A549 (cell line): ENCODE measurements around the gene CASP7. TPM values are rescaled to one million over a fixed set of nuclear protein-coding genes. Genes with fewer than 3 reads are reported as not detected.

Source experiments
- ATAC-seq, 2 experiments: fragments of 200-7000 bp in 1 of 2; fragments of >200 bp in 1 of 2; cut with Nextera tagmentation in 1 of 2; cut with Tn5 transposase in 1 of 2; 3 replicates each; pipeline versions ENCODE4 v1.8.0 to v1.9.1; 2018 to 2020; ENCODE audit warnings: mild to moderate bottlenecking in 1 of 2, moderate library complexity in 1 of 2
- CTCF ChIA-PET: fragments of 300-600 bp; sonication (Branson Sonifier 250); formaldehyde crosslinking; extraction: SDS; loops from one replicate; lab custom pipeline; 2021; ENCODE audit warnings: antibody characterized with exemption, inconsistent platforms; lab: Yijun Ruan, JAX
- POLR2A ChIA-PET: fragments of 350-600 bp; formaldehyde crosslinking; extraction: SDS; loops from one replicate; lab custom pipeline; 2021; ENCODE audit warnings: antibody characterized with exemption, inconsistent platforms; lab: Yijun Ruan, JAX
- DNase-seq, 2 experiments: peaks; one replicate each; pipeline versions ENCODE4 v3.0.0 to v3.0.0-alpha.2; 2011 to 2016; ENCODE audit warnings: low read depth in 1 of 2, low spot score in 1 of 2
- FAIRE-seq: peaks from 2 replicates; lab custom pipeline; 2011; peaks lifted over from hg19 to GRCh38; lab: Jason Lieb, UNC
- H3K27ac ChIP-seq, 2 experiments: fragments of >200 bp; sonication (Bioruptor Twin); formaldehyde crosslinking; 3 replicates each; pipeline ENCODE4 v1.5.1; 2016 to 2017
- H3K4me1 ChIP-seq: fragments of >200 bp; sonication (Bioruptor Twin); formaldehyde crosslinking; 3 replicates; pipeline ENCODE4 v1.6.1; 2016
- H3K4me2 ChIP-seq: fragments of >200 bp; sonication (Bioruptor Twin); formaldehyde crosslinking; 3 replicates; pipeline ENCODE4 v1.6.1; 2016
- H3K4me3 ChIP-seq: fragments of >200 bp; sonication (Bioruptor Twin); formaldehyde crosslinking; 3 replicates; pipeline ENCODE4 v1.5.1; 2016
- H3K9me3 ChIP-seq: fragments of >200 bp; sonication (Bioruptor Twin); formaldehyde crosslinking; 3 replicates; pipeline ENCODE4 v1.6.1; 2016
- CBX2 ChIP-seq: fragments of 200-600 bp; sonication (generic); IDR thresholded peaks from 2 replicates; pipeline ENCODE4 v1.6.1; 2016; ENCODE audit warnings: low read depth, mild to moderate bottlenecking, borderline replicate concordance
- CHD2 ChIP-seq: fragments of 150-350 bp; IDR thresholded peaks from 2 replicates; pipeline ENCODE4 v1.6.1; 2014; ENCODE audit warnings: low read length; ENCODE audit not compliant: partially characterized antibody
- CTCF ChIP-seq: fragments of >200 bp; sonication (Bioruptor Twin); formaldehyde crosslinking; IDR thresholded peaks from 3 replicates; pipeline ENCODE4 v1.5.1; 2016
- E2F6 ChIP-seq: IDR thresholded peaks from 2 replicates; pipeline ENCODE4 v1.6.1; 2012; ENCODE audit warnings: low read depth, borderline replicate concordance
- EHF ChIP-seq: fragments of 250-450 bp; sonication (Bioruptor Pico); IDR thresholded peaks from 2 replicates; pipeline ENCODE4 v1.5.0; 2020; ENCODE audit warnings: mild to moderate bottlenecking
- EHMT2 ChIP-seq: fragments of 200-600 bp; sonication (generic); IDR thresholded peaks from 2 replicates; pipeline ENCODE4 v1.6.1; 2016; ENCODE audit warnings: antibody characterized with exemption, low read depth, mild to moderate bottlenecking, moderate library complexity
- ELK1 ChIP-seq: fragments of 150-350 bp; IDR thresholded peaks from 2 replicates; pipeline ENCODE4 v1.6.1; 2014; ENCODE audit warnings: low read depth, mild to moderate bottlenecking, low read length
- FOSB ChIP-seq: fragments of 250-450 bp; sonication (Bioruptor Pico); IDR thresholded peaks from 2 replicates; pipeline ENCODE4 v1.5.0; 2020; ENCODE audit warnings: mild to moderate bottlenecking, moderate library complexity
- FOSL2 ChIP-seq, 2 experiments: fragments of 450-650 bp in 1 of 2; fragments of >200 bp in 1 of 2; sonication (Bioruptor Twin) in 1 of 2; formaldehyde crosslinking; IDR thresholded peaks; 2 replicates each; pipeline versions ENCODE4 v1.5.0 to v1.6.1; 2016 to 2020; ENCODE audit warnings: mild to moderate bottlenecking in 1 of 2, moderate library complexity in 1 of 2
- GATA3 ChIP-seq: IDR thresholded peaks from 2 replicates; pipeline ENCODE4 v1.6.1; 2012; ENCODE audit warnings: borderline replicate concordance
- HDAC2 ChIP-seq: fragments of 200-600 bp; sonication (generic); IDR thresholded peaks from 2 replicates; pipeline ENCODE4 v1.6.1; 2016
- HES2 ChIP-seq: fragments of >200 bp; sonication (Bioruptor Twin); formaldehyde crosslinking; IDR thresholded peaks from 2 replicates; pipeline ENCODE4 v1.6.1; 2016
- HEYL ChIP-seq: fragments of 250-450 bp; sonication (Bioruptor Pico); IDR thresholded peaks from 2 replicates; pipeline ENCODE4 v1.8.0; 2021; ENCODE audit warnings: mild to moderate bottlenecking, moderate library complexity
- HMGXB4 ChIP-seq: fragments of 250-450 bp; sonication (Bioruptor Pico); IDR thresholded peaks from 2 replicates; pipeline ENCODE4 v1.5.0; 2021; ENCODE audit warnings: mild to moderate bottlenecking, moderate library complexity, borderline replicate concordance
- HOXA7 ChIP-seq: fragments of 250-450 bp; sonication (Bioruptor Pico); IDR thresholded peaks from 2 replicates; pipeline ENCODE4 v1.5.0; 2020; ENCODE audit warnings: mild to moderate bottlenecking, moderate library complexity
- HOXB13 ChIP-seq: fragments of 250-450 bp; sonication (Bioruptor Pico); IDR thresholded peaks from 2 replicates; pipeline ENCODE4 v1.5.0; 2020; ENCODE audit warnings: low read depth, mild to moderate bottlenecking, moderate library complexity
- HOXB5 ChIP-seq: fragments of 250-450 bp; sonication (Bioruptor Pico); IDR thresholded peaks from 2 replicates; pipeline ENCODE4 v1.5.0; 2020; ENCODE audit warnings: mild to moderate bottlenecking, moderate library complexity
- JUN ChIP-seq, 2 experiments: fragments of >200 bp; sonication (Bioruptor Twin); formaldehyde crosslinking; IDR thresholded peaks; 2 replicates in 1 of 2; 3 replicates in 1 of 2; pipeline ENCODE4 v1.6.1; 2016 to 2017
- JUNB ChIP-seq: fragments of >200 bp; sonication (Bioruptor Twin); formaldehyde crosslinking; IDR thresholded peaks from 2 replicates; pipeline ENCODE4 v1.6.1; 2016
- KDM5A ChIP-seq: fragments of 200-600 bp; sonication (generic); IDR thresholded peaks from 2 replicates; pipeline ENCODE4 v1.6.1; 2016; ENCODE audit warnings: antibody characterized with exemption, mild to moderate bottlenecking
- MAFK ChIP-seq: fragments of 450-650 bp; IDR thresholded peaks from 2 replicates; pipeline ENCODE4 v1.6.1; 2014; ENCODE audit not compliant: partially characterized antibody
- MAX ChIP-seq: IDR thresholded peaks from 2 replicates; pipeline ENCODE4 v1.6.1; 2012
- NPAS2 ChIP-seq: fragments of 250-450 bp; sonication (Bioruptor Pico); IDR thresholded peaks from 2 replicates; pipeline ENCODE4 v1.8.0; 2022; ENCODE audit warnings: mild to moderate bottlenecking, moderate library complexity, borderline replicate concordance
- NR3C1 ChIP-seq: fragments of >200 bp; sonication (Bioruptor Twin); formaldehyde crosslinking; IDR thresholded peaks from 3 replicates; pipeline ENCODE4 v1.6.1; 2017
- POLR2A ChIP-seq: IDR thresholded peaks from 2 replicates; pipeline ENCODE4 v1.6.1; 2012; ENCODE audit warnings: mild to moderate bottlenecking, low read length
- POLR2AphosphoS2 ChIP-seq: conservative IDR thresholded peaks from 2 replicates; pipeline ENCODE4 v1.6.1; 2012; ENCODE audit warnings: low read length, improper control_type of control experiment, inconsistent platforms
- RAD21 ChIP-seq, 2 experiments: fragments of >200 bp in 1 of 2; sonication (Bioruptor Twin) in 1 of 2; formaldehyde crosslinking in 1 of 2; IDR thresholded peaks in 1 of 2; conservative IDR thresholded peaks in 1 of 2; 2 replicates in 1 of 2; 3 replicates in 1 of 2; pipeline ENCODE4 v1.6.1; 2012 to 2018; ENCODE audit warnings: inconsistent platforms in 1 of 2
- RARB ChIP-seq: fragments of 250-450 bp; sonication (Bioruptor Pico); IDR thresholded peaks from 2 replicates; pipeline ENCODE4 v1.8.0; 2021; ENCODE audit warnings: mild to moderate bottlenecking, moderate library complexity
- RCOR1 ChIP-seq: fragments of 150-350 bp; IDR thresholded peaks from 2 replicates; pipeline ENCODE4 v1.6.1; 2014; ENCODE audit warnings: antibody characterized with exemption, low read length, low read depth
- RFX5 ChIP-seq: fragments of 450-650 bp; IDR thresholded peaks from 2 replicates; pipeline ENCODE4 v1.7.1; 2014; ENCODE audit warnings: antibody characterized with exemption, mild to moderate bottlenecking, moderate library complexity
- RNF2 ChIP-seq: fragments of 200-600 bp; sonication (generic); IDR thresholded peaks from 2 replicates; pipeline ENCODE4 v1.6.1; 2016; ENCODE audit warnings: low read depth, mild to moderate bottlenecking, antibody characterized with exemption, moderate library complexity, borderline replicate concordance
- SREBF2 ChIP-seq: fragments of 450-650 bp; IDR thresholded peaks from 2 replicates; pipeline ENCODE4 v1.6.1; 2014; ENCODE audit warnings: mild to moderate bottlenecking, moderate library complexity
- TFCP2L1 ChIP-seq: fragments of 250-450 bp; sonication (Bioruptor Pico); IDR thresholded peaks from 2 replicates; pipeline ENCODE4 v1.5.0; 2021; ENCODE audit warnings: mild to moderate bottlenecking
- TP53 ChIP-seq: fragments of 250-450 bp; sonication (Bioruptor Pico); IDR thresholded peaks from 2 replicates; pipeline ENCODE4 v1.5.0; 2021; ENCODE audit warnings: mild to moderate bottlenecking, moderate library complexity
- USF2 ChIP-seq: fragments of 450-650 bp; IDR thresholded peaks from 2 replicates; pipeline ENCODE4 v1.6.1; 2014; ENCODE audit warnings: antibody characterized with exemption
- WGBS: methylation state at CpG from one replicate; pipeline ENCODE4 v1.1.6; 2017; ENCODE audit errors: missing lambda C conversion rate; 5-methylcytosine and 5-hydroxymethylcytosine counted together
- polyA plus RNA-seq, 4 experiments: library from polyadenylated mRNA; depleted of rRNA in 3 of 4; stranded (reverse); fragments of >200 nt; fragmentation: RNase III in 1 of 4; extraction: RNeasy Plus Mini Kit Qiagen cat#74134 plus additional on column Dnase treatment in 1 of 4; gene quantifications; 2 replicates in 3 of 4; 3 replicates in 1 of 4; pipeline ENCODE4 v1.2.3, GENCODE V29; 2011 to 2017

The CASP7 gene
- polyA plus RNA-seq, 2 of the 4 experiments (the other 2 are of a cell fraction) = 22.6 to 29.7 TPM

- FAIRE-seq (no peak), ATAC-seq (peak; percentile 84 to 89), DNase-seq (peak; percentile 41 to 76)
- Histone ChIP-seq H3K4me1 (peaks cover 38% of the 10 kb centered on the region), H3K27ac (peak overlapping the region; percentile 51 to 70), H3K9me3 (no peaks in the 10 kb centered on the region), H3K4me2 (peak overlapping the region; percentile 68), H3K4me3 (no peak overlapping the region)
- POLR2A ChIA-PET = interaction anchor here (0.9 to 1.2 kb wide), 3 partner anchors 31 to 66 kb away, joined by 3 to 5 read pairs (median 4); no protein-coding TSS in a partner anchor
- 23% methylated on average over 3 of the region's 3 CpGs for WGBS
- CTCF ChIA-PET = interaction anchor here (1.1 to 1.7 kb wide), 2 partner anchors 13 to 53 kb away, joined by 3 to 5 read pairs; no protein-coding TSS in a partner anchor
- TF ChIP-seq TP53 (no peak), ELK1 (no peak), POLR2AphosphoS2 (no peak), HOXB13 (CRISPR knock-in tag) (no peak), RARB (CRISPR knock-in tag) (no peak), FOSB (CRISPR knock-in tag) (no peak), HMGXB4 (no peak), FOSL2 (IDR thresholded peaks at IDR 0.05) (no peak), FOSL2 (CRISPR knock-in tag; IDR thresholded peaks at IDR 0.05) (peak; percentile 57; the same call in 1 of the 2 replicates), SREBF2 (no peak), CBX2 (no peak), RNF2 (no peak), CTCF (no peak), RCOR1 (no peak), NPAS2 (CRISPR knock-in tag) (no peak), MAFK (peak; percentile 43), JUNB (no peak), JUN (IDR thresholded peaks at IDR 0.05) (0 out of 5 replicates have a peak, but pooled peaks of 1 of the 2 experiments have one; percentile 14), POLR2A (no peak), EHF (CRISPR knock-in tag) (no peak), HES2 (no peak), HEYL (no peak), HOXB5 (CRISPR knock-in tag) (no peak), CHD2 (no peak), GATA3 (peak; percentile 90), HDAC2 (no peak), EHMT2 (no peak), E2F6 (no peak), MAX (no peak), RFX5 (no peak), HOXA7 (CRISPR knock-in tag) (no peak), NR3C1 (no peak), USF2 (no peak), KDM5A (no peak), RAD21 (conservative IDR thresholded peaks at IDR 0.05 in 1 of 2, IDR thresholded peaks at IDR 0.05 in 1 of 2) (no peak), TFCP2L1 (CRISPR knock-in tag) (no peak)
These were observed 66.7 kb downstream of the CASP7 start for GRCh38 chr10:113746217-113746957.
